ENCODE results near the gene EEFSEC.

Gene EEFSEC

DNA sequence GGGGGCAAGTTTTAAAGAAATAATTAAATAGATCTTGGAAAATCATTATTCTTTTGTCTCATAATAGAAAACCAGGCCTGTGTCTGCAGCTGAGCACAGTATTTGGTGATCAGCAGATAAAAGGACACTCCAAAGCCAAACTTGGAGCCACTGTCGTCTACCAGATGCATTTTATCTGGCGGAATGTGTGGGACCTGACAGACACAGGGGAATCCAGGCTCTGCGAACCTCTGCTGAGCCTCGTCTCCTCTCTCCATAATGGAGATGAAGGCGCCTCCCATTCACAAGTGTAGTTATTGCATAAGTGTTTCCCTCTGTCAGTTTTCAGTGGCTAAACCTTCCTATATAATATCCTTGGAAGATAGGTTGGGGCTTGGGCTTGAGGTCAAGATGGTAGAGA lies 42.1 kb downstream of the EEFSEC start:
- WGBS (ENCODE audit: extremely low coverage, insufficient coverage, low lambda C conversion rate), result no CpG with 5 or more reads among the region's 5 CpGs

DNA sequence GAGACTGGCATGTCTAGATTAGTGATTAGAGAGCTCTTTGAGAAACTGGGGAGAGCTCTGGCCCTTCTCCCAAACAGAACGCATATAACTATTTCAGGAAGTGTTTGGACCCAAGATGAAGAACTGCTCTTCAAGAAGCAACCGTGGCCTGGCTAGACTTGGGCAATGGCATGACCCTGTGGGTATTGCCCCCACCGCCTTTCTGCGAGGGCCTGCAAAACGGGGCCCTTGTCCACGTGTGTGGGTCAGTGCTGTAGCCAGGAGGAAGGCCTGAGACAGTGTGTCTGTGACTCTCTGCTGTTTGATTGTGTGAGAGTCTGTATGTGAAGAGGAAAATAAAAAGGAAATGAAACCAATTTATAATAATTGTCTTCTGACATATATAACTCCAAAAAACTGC lies 42.5 kb downstream of the EEFSEC start:
- Histone ChIP-seq H3K27ac (ENCODE audit: low read depth, low read length) (peak overlapping the region; percentile 3), H3K79me1 (ENCODE audit: low read length) (no peaks in the 10 kb centered on the region)

More for the DNA sequence above, 42.1 kb downstream of the EEFSEC start:
- Histone ChIP-seq H3K4me3 (ENCODE audit: low read length) (no peak overlapping the region), H3K4me2 (ENCODE audit: low read length) (no peak overlapping the region), H3K27me3 (ENCODE audit: insufficient read depth, low read length, poor library complexity) (no peaks in the 10 kb centered on the region), H3K9ac (ENCODE audit: low read length) (no peak overlapping the region), H3K27ac (ENCODE audit: low read depth, low read length) (peak overlapping the region; percentile 3), H2BK120ac (ENCODE audit: low read depth, low read length) (no peak overlapping the region), H4K5ac (ENCODE audit: low read length) (peak overlapping the region; percentile 52), H3K79me2 (ENCODE audit: control insufficient read depth, insufficient read depth, low read length) (no peaks in the 10 kb centered on the region), H4K8ac (ENCODE audit: low read depth, low read length) (no peak overlapping the region), H3K36me3 (ENCODE audit: control insufficient read depth, insufficient read depth, low read length) (no peaks in the 10 kb centered on the region), H3K56ac (ENCODE audit: low read length) (peak overlapping the region; percentile 1), H2BK15ac (replicated peaks; ENCODE audit: low read depth) (no peak overlapping the region), H2AK5ac (ENCODE audit: low read length) (no peak overlapping the region), H2BK5ac (ENCODE audit: low read length) (peak overlapping the region; percentile 7), H3K18ac (ENCODE audit: low read length) (no peak overlapping the region), H3K4me1 (ENCODE audit: control insufficient read depth, low read depth, low read length) (peaks cover 22% of the 10 kb centered on the region), H3K4ac (ENCODE audit: low read depth, low read length) (peak overlapping the region; percentile 25), H3K79me1 (ENCODE audit: low read length) (no peaks in the 10 kb centered on the region), H3K23ac (ENCODE audit: low read length) (peak overlapping the region; percentile 17)
- DNase-seq, result peak; percentile 83

DNA sequence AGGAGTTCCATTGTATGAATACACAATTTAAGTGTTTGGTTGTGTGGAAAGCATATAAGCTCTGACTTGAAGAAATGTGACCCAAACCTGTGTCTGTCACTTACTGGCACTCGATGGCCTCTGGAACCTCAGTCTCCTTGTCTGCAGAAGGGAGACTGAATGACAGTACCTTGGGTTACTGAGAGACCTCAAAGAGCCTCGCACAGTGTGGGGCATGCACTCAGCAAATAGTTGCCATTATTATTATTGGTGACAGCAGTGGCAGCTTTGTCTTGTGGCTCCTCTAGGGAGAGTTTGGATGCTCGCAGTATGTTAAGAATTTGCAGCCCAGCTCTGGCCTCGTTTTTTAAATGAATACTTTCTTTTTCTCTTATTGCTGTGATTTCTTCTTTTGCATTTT lies 43.4 kb downstream of the EEFSEC start:
- Histone ChIP-seq H3K4me2 (ENCODE audit: low read length) (no peak overlapping the region), H3K4me3 (ENCODE audit: low read length) (no peak overlapping the region), H3K27ac (ENCODE audit: low read depth, low read length) (no peak overlapping the region), H2BK5ac (ENCODE audit: low read length) (no peak overlapping the region), H4K8ac (ENCODE audit: low read depth, low read length) (no peak overlapping the region), H3K79me2 (ENCODE audit: control insufficient read depth, insufficient read depth, low read length) (no peaks in the 10 kb centered on the region), H3K4me1 (ENCODE audit: control insufficient read depth, low read depth, low read length) (peaks cover 22% of the 10 kb centered on the region), H3K9ac (ENCODE audit: low read length) (no peak overlapping the region), H3K27me3 (ENCODE audit: insufficient read depth, low read length, poor library complexity) (no peaks in the 10 kb centered on the region), H4K5ac (ENCODE audit: low read length) (no peak overlapping the region), H3K4ac (ENCODE audit: low read depth, low read length) (no peak overlapping the region), H3K36me3 (ENCODE audit: control insufficient read depth, insufficient read depth, low read length) (no peaks in the 10 kb centered on the region), H3K23ac (ENCODE audit: low read length) (no peak overlapping the region), H2BK15ac (replicated peaks; ENCODE audit: low read depth) (no peak overlapping the region), H3K79me1 (ENCODE audit: low read length) (no peaks in the 10 kb centered on the region), H3K18ac (ENCODE audit: low read length) (no peak overlapping the region), H3K56ac (ENCODE audit: low read length) (no peak overlapping the region), H2BK120ac (ENCODE audit: low read depth, low read length) (no peak overlapping the region), H2AK5ac (ENCODE audit: low read length) (no peak overlapping the region)
- no CpG with 5 or more reads among the region's 4 CpGs for WGBS (ENCODE audit: extremely low coverage, insufficient coverage, low lambda C conversion rate)
- DNase-seq, result peak; percentile 66

More for the DNA sequence above, 42.5 kb downstream of the EEFSEC start:
- Histone ChIP-seq H3K56ac (ENCODE audit: low read length) (peak overlapping the region; percentile 1), H3K4ac (ENCODE audit: low read depth, low read length) (peak overlapping the region; percentile 25), H4K5ac (ENCODE audit: low read length) (peak overlapping the region; percentile 52), H2BK120ac (ENCODE audit: low read depth, low read length) (no peak overlapping the region), H3K4me3 (ENCODE audit: low read length) (no peak overlapping the region), H2BK15ac (replicated peaks; ENCODE audit: low read depth) (no peak overlapping the region), H3K18ac (ENCODE audit: low read length) (no peak overlapping the region), H2BK5ac (ENCODE audit: low read length) (peak overlapping the region; percentile 7), H3K27me3 (ENCODE audit: insufficient read depth, low read length, poor library complexity) (no peaks in the 10 kb centered on the region), H3K4me1 (ENCODE audit: control insufficient read depth, low read depth, low read length) (peaks cover 22% of the 10 kb centered on the region), H3K23ac (ENCODE audit: low read length) (peak overlapping the region; percentile 17), H3K79me2 (ENCODE audit: control insufficient read depth, insufficient read depth, low read length) (no peaks in the 10 kb centered on the region), H3K4me2 (ENCODE audit: low read length) (no peak overlapping the region), H2AK5ac (ENCODE audit: low read length) (no peak overlapping the region), H3K9ac (ENCODE audit: low read length) (no peak overlapping the region), H3K36me3 (ENCODE audit: control insufficient read depth, insufficient read depth, low read length) (no peaks in the 10 kb centered on the region), H4K8ac (ENCODE audit: low read depth, low read length) (no peak overlapping the region)
- no peak for DNase-seq
- no CpG with 5 or more reads among the region's 6 CpGs for WGBS (ENCODE audit: extremely low coverage, insufficient coverage, low lambda C conversion rate)

DNA sequence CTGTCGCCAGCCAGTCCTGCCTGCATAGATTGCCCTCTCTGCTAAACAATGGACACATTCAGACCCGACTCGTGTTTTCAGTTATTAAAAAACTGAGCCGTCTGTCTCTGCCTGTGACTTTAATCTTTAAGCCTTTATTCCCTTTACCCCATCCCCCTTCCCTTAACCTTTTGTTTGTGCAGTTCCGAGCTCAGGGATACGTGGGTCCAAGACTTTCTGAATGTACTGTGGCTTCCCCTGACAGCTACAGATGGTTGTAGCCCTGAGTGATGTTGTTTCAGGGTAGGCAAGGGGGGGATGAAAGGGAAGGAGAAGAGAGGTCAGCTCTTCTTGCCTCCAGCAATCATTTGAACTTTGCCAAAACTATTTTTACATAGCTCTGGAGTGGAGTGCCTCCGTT lies 44.6 kb downstream of the EEFSEC start:
- H3K79me2 ChIP-seq (ENCODE audit: control insufficient read depth, insufficient read depth, low read length), result no peaks in the 10 kb centered on the region
- H3K4ac ChIP-seq (ENCODE audit: low read depth, low read length), result no peak overlapping the region
- no peak overlapping the region for H4K5ac ChIP-seq (ENCODE audit: low read length)
- no peak overlapping the region for H3K4me2 ChIP-seq (ENCODE audit: low read length)
- H3K4me1 ChIP-seq (ENCODE audit: control insufficient read depth, low read depth, low read length), result peaks cover 22% of the 10 kb centered on the region
- H3K27ac ChIP-seq (ENCODE audit: low read depth, low read length), result no peak overlapping the region
- no peak overlapping the region for H3K56ac ChIP-seq (ENCODE audit: low read length)
- WGBS (ENCODE audit: extremely low coverage, insufficient coverage, low lambda C conversion rate), result no CpG with 5 or more reads among the region's 7 CpGs
- H3K9ac ChIP-seq (ENCODE audit: low read length), result no peak overlapping the region
- no peak overlapping the region for H2BK120ac ChIP-seq (ENCODE audit: low read depth, low read length)
- no peak for DNase-seq
- H3K23ac ChIP-seq (ENCODE audit: low read length), result no peak overlapping the region
- no peak overlapping the region for H2BK5ac ChIP-seq (ENCODE audit: low read length)
- no peaks in the 10 kb centered on the region for H3K27me3 ChIP-seq (ENCODE audit: insufficient read depth, low read length, poor library complexity)
- no peak overlapping the region for H4K8ac ChIP-seq (ENCODE audit: low read depth, low read length)
- no peak overlapping the region for H3K4me3 ChIP-seq (ENCODE audit: low read length)
- no peaks in the 10 kb centered on the region for H3K36me3 ChIP-seq (ENCODE audit: control insufficient read depth, insufficient read depth, low read length)
- H3K18ac ChIP-seq (ENCODE audit: low read length), result peak overlapping the region; percentile 43
- no peak overlapping the region for H2BK15ac ChIP-seq (replicated peaks; ENCODE audit: low read depth)
- H2AK5ac ChIP-seq (ENCODE audit: low read length), result no peak overlapping the region
- H3K79me1 ChIP-seq (ENCODE audit: low read length), result no peaks in the 10 kb centered on the region

DNA sequence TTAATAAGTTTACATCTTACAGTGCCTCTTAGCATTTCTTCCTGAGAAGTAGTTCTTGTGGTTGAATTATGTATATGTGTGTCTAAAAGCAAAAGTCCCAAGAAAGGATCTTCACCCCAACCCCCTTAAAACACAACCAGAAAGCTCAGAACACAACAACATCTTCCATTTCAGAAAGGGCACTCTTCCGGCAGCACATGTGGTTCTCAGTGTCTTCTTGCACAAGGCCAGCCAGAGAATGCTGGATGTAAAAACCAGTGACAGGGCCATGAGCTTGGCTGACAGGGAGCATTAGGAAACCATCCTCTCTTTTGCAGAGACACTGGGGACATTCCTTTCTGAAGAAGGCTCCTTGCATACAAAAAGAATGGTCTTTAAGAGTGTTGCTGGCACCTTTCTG lies 45.0 kb downstream of the EEFSEC start:
- Histone ChIP-seq H3K18ac (ENCODE audit: low read length) (no peak overlapping the region), H2BK15ac (replicated peaks; ENCODE audit: low read depth) (no peak overlapping the region), H3K23ac (ENCODE audit: low read length) (no peak overlapping the region), H3K56ac (ENCODE audit: low read length) (no peak overlapping the region), H3K27me3 (ENCODE audit: insufficient read depth, low read length, poor library complexity) (no peaks in the 10 kb centered on the region), H2BK120ac (ENCODE audit: low read depth, low read length) (no peak overlapping the region), H4K5ac (ENCODE audit: low read length) (no peak overlapping the region), H3K27ac (ENCODE audit: low read depth, low read length) (peak overlapping the region; percentile 9), H3K79me1 (ENCODE audit: low read length) (no peaks in the 10 kb centered on the region), H3K4me2 (ENCODE audit: low read length) (no peak overlapping the region), H2AK5ac (ENCODE audit: low read length) (no peak overlapping the region), H3K9ac (ENCODE audit: low read length) (no peak overlapping the region), H4K8ac (ENCODE audit: low read depth, low read length) (no peak overlapping the region), H3K4me1 (ENCODE audit: control insufficient read depth, low read depth, low read length) (peaks cover 20% of the 10 kb centered on the region), H3K36me3 (ENCODE audit: control insufficient read depth, insufficient read depth, low read length) (no peaks in the 10 kb centered on the region), H3K4ac (ENCODE audit: low read depth, low read length) (no peak overlapping the region), H3K79me2 (ENCODE audit: control insufficient read depth, insufficient read depth, low read length) (no peaks in the 10 kb centered on the region), H2BK5ac (ENCODE audit: low read length) (no peak overlapping the region), H3K4me3 (ENCODE audit: low read length) (no peak overlapping the region)
- no CpG with 5 or more reads among the region's 1 CpG for WGBS (ENCODE audit: extremely low coverage, insufficient coverage, low lambda C conversion rate)
- peak; percentile 76 for DNase-seq

DNA sequence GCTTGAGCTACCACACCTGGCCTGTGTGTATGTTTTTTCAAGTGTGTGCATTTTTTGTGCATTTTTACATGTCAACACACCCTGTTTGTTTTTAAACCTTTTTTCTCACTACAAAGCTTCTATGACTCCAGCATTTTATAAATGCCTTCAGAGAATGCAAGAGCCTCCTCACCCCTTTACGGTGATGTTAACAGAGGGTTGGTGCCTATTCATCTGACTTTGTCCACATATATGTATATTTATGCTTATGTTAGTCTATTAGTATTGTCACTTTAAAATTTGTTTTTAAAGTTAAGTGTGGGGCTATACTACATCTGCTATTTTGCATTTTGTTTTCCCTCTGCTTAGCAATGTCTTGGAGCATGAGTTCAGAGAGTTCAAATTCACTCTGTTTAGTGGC lies 45.8 kb downstream of the EEFSEC start:
- Histone ChIP-seq H4K5ac (ENCODE audit: low read length) (no peak overlapping the region), H3K18ac (ENCODE audit: low read length) (peak overlapping the region; percentile 63)

More for the DNA sequence above, 45.8 kb downstream of the EEFSEC start:
- H2BK15ac ChIP-seq (replicated peaks; ENCODE audit: low read depth), result no peak overlapping the region
- H3K27ac ChIP-seq (ENCODE audit: low read depth, low read length), result no peak overlapping the region
- H3K4ac ChIP-seq (ENCODE audit: low read depth, low read length), result no peak overlapping the region
- no peaks in the 10 kb centered on the region for H3K79me2 ChIP-seq (ENCODE audit: control insufficient read depth, insufficient read depth, low read length)
- H2BK5ac ChIP-seq (ENCODE audit: low read length), result no peak overlapping the region
- no peak overlapping the region for H3K9ac ChIP-seq (ENCODE audit: low read length)
- H3K27me3 ChIP-seq (ENCODE audit: insufficient read depth, low read length, poor library complexity), result no peaks in the 10 kb centered on the region
- H3K56ac ChIP-seq (ENCODE audit: low read length), result no peak overlapping the region
- no peaks in the 10 kb centered on the region for H3K36me3 ChIP-seq (ENCODE audit: control insufficient read depth, insufficient read depth, low read length)
- H4K8ac ChIP-seq (ENCODE audit: low read depth, low read length), result no peak overlapping the region
- no peak for DNase-seq
- H3K4me2 ChIP-seq (ENCODE audit: low read length), result no peak overlapping the region
- no CpG with 5 or more reads among the region's 1 CpG for WGBS (ENCODE audit: extremely low coverage, insufficient coverage, low lambda C conversion rate)
- H3K79me1 ChIP-seq (ENCODE audit: low read length), result no peaks in the 10 kb centered on the region
- no peak overlapping the region for H2AK5ac ChIP-seq (ENCODE audit: low read length)
- no peak overlapping the region for H2BK120ac ChIP-seq (ENCODE audit: low read depth, low read length)
- no peak overlapping the region for H3K23ac ChIP-seq (ENCODE audit: low read length)
- peaks cover 14% of the 10 kb centered on the region for H3K4me1 ChIP-seq (ENCODE audit: control insufficient read depth, low read depth, low read length)
- no peak overlapping the region for H3K4me3 ChIP-seq (ENCODE audit: low read length)

Data from mesendoderm (in vitro differentiated cells).